Karpas-422 (cell line): ENCODE measurements around the gene PYROXD2. TPM values are rescaled to one million over a fixed set of nuclear protein-coding genes. Genes with fewer than 3 reads are reported as not detected.
"Not testable (repeated sequence)": the region's sequence is repeated elsewhere in the genome, so short reads cannot be mapped to it uniquely, and the experiment has no call there.

Source experiments
- DNase-seq: peaks from one replicate; pipeline ENCODE4 v3.0.0-alpha.2; 2015
- H2AFZ ChIP-seq: fragments of 200-600 bp; sonication (generic); 2 replicates; pipeline ENCODE4 v1.6.1; 2014; ENCODE audit warnings: antibody characterized with exemption, low read length, mixed read lengths
- H3K27ac ChIP-seq: fragments of 200-600 bp; sonication (generic); 2 replicates; pipeline ENCODE4 v1.5.1; 2014; ENCODE audit warnings: mild to moderate bottlenecking, low read length, moderate library complexity
- H3K27me3 ChIP-seq: fragments of 200-600 bp; sonication (generic); 2 replicates; pipeline ENCODE4 v1.6.1; 2014; ENCODE audit warnings: low read length, mixed read lengths
- H3K36me3 ChIP-seq: fragments of 200-600 bp; sonication (generic); 2 replicates; pipeline ENCODE4 v1.6.1; 2014; ENCODE audit warnings: low read length, mixed read lengths; ENCODE audit not compliant: insufficient read depth
- H3K4me1 ChIP-seq: fragments of 200-600 bp; sonication (generic); 2 replicates; pipeline ENCODE4 v1.6.1; 2014; ENCODE audit warnings: mild to moderate bottlenecking, low read length, mixed read lengths
- H3K4me2 ChIP-seq: fragments of 200-600 bp; sonication (generic); 2 replicates; pipeline ENCODE4 v1.6.1; 2014; ENCODE audit warnings: low read length, low read depth, mild to moderate bottlenecking; ENCODE audit not compliant: poor library complexity, severe bottlenecking
- H3K4me3 ChIP-seq: fragments of 200-600 bp; sonication (generic); 2 replicates; pipeline ENCODE4 v1.5.1; 2014; ENCODE audit warnings: mild to moderate bottlenecking, antibody characterized with exemption, low read length, mixed read lengths
- H3K79me2 ChIP-seq: fragments of 200-600 bp; sonication (generic); 2 replicates; pipeline ENCODE4 v1.6.1; 2014; ENCODE audit warnings: mild to moderate bottlenecking, low read length, mixed read lengths
- H3K9ac ChIP-seq: fragments of 200-600 bp; sonication (generic); 2 replicates; pipeline ENCODE4 v1.6.0; 2014; ENCODE audit warnings: low read length
- H3K9me2 ChIP-seq: fragments of 200-600 bp; sonication (generic), shearing (Covaris generic); replicated peaks from 2 replicates; pipeline ENCODE4 v1.6.0; 2014; ENCODE audit warnings: mild to moderate bottlenecking, low read length, moderate library complexity; ENCODE audit not compliant: insufficient read depth
- H3K9me3 ChIP-seq: fragments of 300-700, 200-600 bp; sonication (generic); 2 replicates; pipeline ENCODE4 v1.6.1; 2014; ENCODE audit warnings: low read length, mixed read lengths
- H4K20me1 ChIP-seq: fragments of 200-600 bp; sonication (generic); 2 replicates; pipeline ENCODE4 v1.6.1; 2014; ENCODE audit warnings: mild to moderate bottlenecking, antibody characterized with exemption, low read length, low read depth; ENCODE audit not compliant: insufficient read depth
- total RNA-seq: library from RNA; depleted of rRNA; stranded (reverse); fragments of >200 nt; shearing (Covaris generic); gene quantifications from 2 replicates; pipeline ENCODE4 v1.2.3, GENCODE V29; 2014; ENCODE audit warnings: low replicate concordance

Gene PYROXD2
- total RNA-seq, 1 experiment from 2014 or later: 1.2 TPM

DNA sequence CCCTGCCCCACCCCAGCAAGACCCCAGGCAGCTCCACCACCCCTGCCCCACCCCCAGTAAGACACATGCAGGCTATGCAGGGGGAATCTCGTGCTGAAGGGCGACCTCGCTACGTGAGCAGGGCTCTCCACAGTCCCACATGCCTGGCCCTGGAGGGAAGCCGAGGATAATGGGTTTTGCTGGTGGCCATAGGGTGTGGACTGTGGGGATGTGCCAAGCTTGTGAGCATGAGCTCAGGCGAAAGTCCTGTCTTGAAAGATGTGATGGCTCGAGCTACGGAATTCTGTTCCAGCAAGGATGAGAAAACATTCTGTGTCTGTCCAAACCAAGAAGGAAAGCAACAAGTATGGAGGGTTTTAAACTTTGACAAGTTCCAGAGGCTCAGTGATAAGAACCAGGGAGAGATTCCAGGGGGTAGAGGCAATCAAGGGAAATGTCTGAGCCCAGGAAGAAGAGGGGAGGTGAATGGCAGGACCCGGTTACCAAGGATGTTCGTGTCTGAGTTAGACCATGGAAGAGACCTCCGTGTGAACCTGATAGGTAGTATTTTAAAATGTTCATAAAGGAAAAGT lies 63.1 kb downstream of the PYROXD2 start:
- no peak for DNase-seq
- H2AFZ ChIP-seq: no peak overlapping the region
- no peak overlapping the region for H3K4me3 ChIP-seq
- no peaks in the 10 kb centered on the region for H3K27me3 ChIP-seq
- no peaks in the 10 kb centered on the region for H3K9me3 ChIP-seq
- H4K20me1 ChIP-seq: no peaks in the 10 kb centered on the region
- H3K27ac ChIP-seq: no peak overlapping the region
- H3K36me3 ChIP-seq: no peaks in the 10 kb centered on the region
- peaks cover 11% of the 10 kb centered on the region for H3K4me1 ChIP-seq
- no peaks in the 10 kb centered on the region for H3K9me2 ChIP-seq
- no peak overlapping the region for H3K4me2 ChIP-seq
- H3K79me2 ChIP-seq: no peaks in the 10 kb centered on the region
- H3K9ac ChIP-seq: no peak overlapping the region

DNA sequence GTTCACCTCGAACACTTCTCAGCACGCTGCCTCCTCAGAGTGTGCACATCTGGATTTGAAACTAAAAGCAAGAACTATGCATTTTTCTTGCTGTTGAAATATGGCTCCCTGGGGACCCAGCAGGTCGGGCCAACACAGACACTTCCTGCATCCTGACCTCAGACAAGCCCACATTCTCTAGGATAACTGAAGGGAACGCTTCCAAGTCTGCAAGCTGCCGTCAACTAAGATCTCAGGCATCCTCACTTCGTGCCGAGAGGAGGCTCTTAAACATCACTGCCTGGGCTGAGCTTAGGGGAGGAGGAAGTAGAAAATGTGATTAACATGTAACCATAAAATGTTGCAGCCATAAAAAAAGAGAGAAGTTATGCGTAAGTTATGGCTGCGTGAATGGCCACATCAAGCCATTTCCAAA lies 65.5 kb downstream of the PYROXD2 start:
- peak overlapping the region; percentile 54 for H3K4me3 ChIP-seq
- H3K9ac ChIP-seq: peak overlapping the region; percentile 30; the same call in 1 of the 2 replicates

DNA sequence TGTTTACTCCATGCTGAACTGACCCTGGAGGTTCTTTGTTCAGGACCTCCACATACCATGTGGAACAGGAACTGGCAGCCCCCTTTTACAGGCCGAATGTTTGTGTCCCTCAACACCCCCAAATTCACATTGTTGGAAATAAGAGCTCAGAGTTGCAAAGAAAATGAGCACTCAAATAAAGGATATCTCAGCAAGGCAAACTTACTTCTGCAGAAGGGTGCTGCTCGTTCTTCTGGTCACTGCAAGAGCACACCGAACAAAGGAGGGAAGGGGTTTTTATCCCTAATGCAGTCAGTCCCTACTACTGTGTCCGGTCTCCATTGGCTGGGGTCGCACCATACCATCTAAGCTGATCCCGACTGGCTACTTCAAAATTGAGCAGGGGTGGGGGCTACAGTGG lies 68.1 kb downstream of the PYROXD2 start:
- peaks cover 11% of the 10 kb centered on the region for H3K4me1 ChIP-seq
- no peak overlapping the region for H3K27ac ChIP-seq
- no peak for DNase-seq
- H3K9ac ChIP-seq: no peak overlapping the region
- no peak overlapping the region for H3K4me3 ChIP-seq
- H2AFZ ChIP-seq: no peak overlapping the region
- no peaks in the 10 kb centered on the region for H3K9me2 ChIP-seq
- H3K4me2 ChIP-seq: no peak overlapping the region
- no peaks in the 10 kb centered on the region for H4K20me1 ChIP-seq
- H3K79me2 ChIP-seq: no peaks in the 10 kb centered on the region
- no peaks in the 10 kb centered on the region for H3K9me3 ChIP-seq
- H3K36me3 ChIP-seq: no peaks in the 10 kb centered on the region
- no peaks in the 10 kb centered on the region for H3K27me3 ChIP-seq

More for the DNA sequence above, 65.5 kb downstream of the PYROXD2 start:
- Histone ChIP-seq H3K9me2 (no peaks in the 10 kb centered on the region), H4K20me1 (no peaks in the 10 kb centered on the region), H3K27ac (no peak overlapping the region), H3K4me2 (peak overlapping the region; percentile 56), H3K27me3 (no peaks in the 10 kb centered on the region), H3K4me1 (peaks cover 11% of the 10 kb centered on the region), H3K9me3 (no peaks in the 10 kb centered on the region), H3K36me3 (no peaks in the 10 kb centered on the region), H2AFZ (peak overlapping the region; percentile 63; the same call in 1 of the 2 replicates), H3K79me2 (no peaks in the 10 kb centered on the region)
- peak; percentile 56 for DNase-seq

DNA sequence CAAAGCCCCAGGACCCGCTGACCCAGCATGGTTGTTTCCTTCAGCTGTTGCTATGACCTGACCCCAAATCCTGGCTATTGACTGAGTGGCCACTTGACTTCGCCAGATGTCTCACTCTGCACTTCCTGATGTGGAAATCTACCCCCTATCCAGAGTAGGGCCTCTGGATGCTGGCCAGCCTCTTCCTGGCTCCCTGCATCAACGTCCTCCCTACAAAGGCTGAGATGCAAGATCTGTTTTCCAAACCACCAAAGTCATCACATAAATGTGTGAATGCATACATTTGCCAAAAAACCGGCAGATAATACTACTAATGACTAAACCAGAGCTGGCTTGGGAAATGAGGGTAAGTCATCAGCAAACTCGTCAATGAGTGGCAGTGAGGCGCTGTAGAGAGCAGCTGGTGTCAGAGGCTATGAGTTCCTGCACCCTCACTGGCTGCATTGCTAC lies 70.4 kb downstream of the PYROXD2 start:
- Histone ChIP-seq H3K4me1 (peaks cover 17% of the 10 kb centered on the region), H2AFZ (no peak overlapping the region), H3K4me2 (no peak overlapping the region), H3K27ac (no peak overlapping the region), H4K20me1 (no peaks in the 10 kb centered on the region), H3K79me2 (no peaks in the 10 kb centered on the region), H3K9ac (no peak overlapping the region), H3K9me3 (no peaks in the 10 kb centered on the region), H3K27me3 (no peaks in the 10 kb centered on the region), H3K36me3 (no peaks in the 10 kb centered on the region), H3K4me3 (no peak overlapping the region), H3K9me2 (no peaks in the 10 kb centered on the region)
- no peak for DNase-seq

DNA sequence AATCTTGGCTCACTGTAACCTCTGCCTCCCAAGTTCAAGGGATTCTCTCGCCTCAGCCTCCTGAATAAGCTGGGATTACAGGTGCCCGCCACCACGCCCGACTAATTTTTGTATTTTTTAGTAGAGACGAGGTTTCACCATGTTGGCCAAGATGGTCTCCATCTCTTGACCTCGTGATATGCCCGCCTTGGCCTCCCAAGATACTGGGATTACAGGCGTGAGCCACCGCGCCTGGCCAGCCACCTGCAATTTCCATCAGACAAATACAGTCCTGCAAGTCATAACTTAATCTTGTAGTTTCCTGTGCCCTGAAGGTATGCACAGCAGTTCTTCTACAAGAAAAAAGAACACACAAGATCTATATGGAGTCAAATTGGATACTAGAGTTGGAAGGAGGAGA lies 73.3 kb downstream of the PYROXD2 start:
- not testable (repeated sequence) for H3K9me2 ChIP-seq, H3K79me2 ChIP-seq, H4K20me1 ChIP-seq, H3K27ac ChIP-seq, H3K4me1 ChIP-seq, H3K4me2 ChIP-seq, H3K36me3 ChIP-seq, H3K9ac ChIP-seq, H2AFZ ChIP-seq, DNase-seq, H3K4me3 ChIP-seq, H3K27me3 ChIP-seq, H3K9me3 ChIP-seq

DNA sequence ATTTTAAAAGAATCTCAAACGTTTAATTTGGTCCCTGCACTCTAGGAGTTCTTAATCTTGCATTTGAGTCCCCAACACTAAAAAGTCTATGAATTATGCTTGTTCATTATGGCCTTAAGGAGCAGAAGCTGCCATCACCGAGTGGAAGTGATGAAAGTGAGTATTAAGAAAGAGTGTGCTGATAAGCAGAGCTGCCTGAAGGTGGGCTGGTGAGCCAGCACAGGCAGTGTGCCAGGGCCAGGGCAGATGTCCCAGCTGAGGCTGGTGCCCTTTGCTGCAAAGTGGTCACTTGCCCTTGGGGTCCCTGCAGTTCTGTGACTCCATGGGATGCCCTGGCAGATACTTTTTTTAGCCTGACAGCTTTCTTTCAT lies 74.1 kb downstream of the PYROXD2 start:
- no peaks in the 10 kb centered on the region for H3K9me3 ChIP-seq
- no peaks in the 10 kb centered on the region for H4K20me1 ChIP-seq
- H3K9me2 ChIP-seq: no peaks in the 10 kb centered on the region
- no peak overlapping the region for H2AFZ ChIP-seq
- no peak overlapping the region for H3K27ac ChIP-seq
- H3K27me3 ChIP-seq: no peaks in the 10 kb centered on the region
- no peaks in the 10 kb centered on the region for H3K79me2 ChIP-seq
- no peak overlapping the region for H3K9ac ChIP-seq
- DNase-seq: no peak
- H3K4me3 ChIP-seq: no peak overlapping the region
- no peak overlapping the region for H3K4me2 ChIP-seq
- H3K36me3 ChIP-seq: no peaks in the 10 kb centered on the region
- H3K4me1 ChIP-seq: peaks cover 10% of the 10 kb centered on the region

DNA sequence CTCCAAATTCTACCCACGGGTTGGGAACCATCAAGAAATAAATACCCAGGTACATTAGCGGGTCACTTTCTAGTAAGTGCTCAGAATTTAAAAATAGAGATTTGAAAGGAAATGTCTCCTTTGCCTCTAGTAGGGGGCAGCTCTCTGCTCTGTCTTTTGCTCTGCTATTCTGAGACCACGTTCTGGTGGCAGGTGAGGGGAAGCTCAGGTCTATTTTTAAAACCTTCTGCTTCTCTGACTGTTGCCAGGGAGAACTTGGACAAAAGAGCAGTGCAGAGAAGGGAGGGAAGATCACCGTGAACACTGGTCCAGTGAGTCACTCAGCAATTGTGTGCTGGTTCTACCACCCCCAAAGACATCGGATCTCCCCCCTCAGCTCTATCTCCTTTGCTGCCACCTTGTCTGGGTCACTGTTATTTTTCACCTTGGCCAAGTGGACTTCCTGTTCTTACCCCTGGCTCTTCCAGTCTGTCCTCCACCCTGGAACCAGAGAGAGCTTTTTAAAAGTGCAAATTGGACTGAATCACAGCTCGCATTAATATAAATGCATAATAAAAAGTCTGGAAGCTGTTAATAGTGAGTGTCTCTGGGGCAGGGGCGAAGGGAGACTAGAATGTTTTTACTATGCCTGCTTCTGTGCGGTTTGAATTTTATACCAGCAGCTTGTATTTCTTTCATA lies 74.6 kb downstream of the PYROXD2 start:
- no peak overlapping the region for H3K4me3 ChIP-seq
- no peaks in the 10 kb centered on the region for H4K20me1 ChIP-seq

DNA sequence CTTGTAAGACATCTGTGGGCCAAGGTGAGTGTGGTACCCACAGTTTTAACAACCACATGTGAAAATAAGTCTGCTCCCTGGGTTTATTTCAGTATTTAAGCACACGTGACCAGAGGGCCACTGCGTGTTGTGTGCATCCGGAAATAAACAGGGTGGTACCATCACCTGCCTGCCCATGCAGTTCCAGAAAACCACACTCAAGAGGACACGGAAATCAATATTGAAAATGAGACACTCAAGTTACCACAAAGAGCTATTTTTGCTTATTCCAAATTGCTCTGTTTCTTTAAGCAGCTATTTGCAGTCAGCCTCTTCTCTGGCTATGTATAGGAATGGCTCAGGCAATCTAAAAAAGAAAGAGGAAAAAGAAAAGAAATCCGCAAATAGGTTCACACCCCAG lies 75.2 kb downstream of the PYROXD2 start:
- Histone ChIP-seq H3K36me3 (no peaks in the 10 kb centered on the region), H3K9me2 (no peaks in the 10 kb centered on the region), H3K9me3 (no peaks in the 10 kb centered on the region), H3K27ac (no peak overlapping the region), H3K9ac (no peak overlapping the region), H3K4me1 (peaks cover 10% of the 10 kb centered on the region), H3K4me2 (no peak overlapping the region), H3K4me3 (no peak overlapping the region), H3K27me3 (no peaks in the 10 kb centered on the region), H3K79me2 (no peaks in the 10 kb centered on the region), H4K20me1 (no peaks in the 10 kb centered on the region), H2AFZ (no peak overlapping the region)
- no peak for DNase-seq

More for the DNA sequence above, 74.6 kb downstream of the PYROXD2 start:
- DNase-seq: no peak
- H3K9ac ChIP-seq: no peak overlapping the region
- H3K36me3 ChIP-seq: no peaks in the 10 kb centered on the region
- H2AFZ ChIP-seq: no peak overlapping the region
- H3K4me2 ChIP-seq: no peak overlapping the region
- H3K9me3 ChIP-seq: no peaks in the 10 kb centered on the region
- no peak overlapping the region for H3K27ac ChIP-seq
- peaks cover 10% of the 10 kb centered on the region for H3K4me1 ChIP-seq
- no peaks in the 10 kb centered on the region for H3K9me2 ChIP-seq
- no peaks in the 10 kb centered on the region for H3K79me2 ChIP-seq
- no peaks in the 10 kb centered on the region for H3K27me3 ChIP-seq
